IMR-90 (cell line): ENCODE measurements around the gene IGF1R. TPM values are rescaled to one million over a fixed set of nuclear protein-coding genes. Genes with fewer than 3 reads are reported as not detected.

ENCODE experiments used
- ATAC-seq: fragments of 200-7000 bp; cut with Tn5 transposase; 2 replicates; pipeline ENCODE4 v1.9.1; 2020; ENCODE audit warnings: low read depth, mild to moderate bottlenecking, moderate library complexity
- BruUV-seq: library from RNA; stranded (reverse); fragments of 400-500 nt; replicated peaks from 2 replicates; lab custom pipeline; 2021; lab: Mats Ljungman, UMichigan
- CTCF ChIA-PET: fragments of 300-600 bp; formaldehyde crosslinking; extraction: SDS; loops from one replicate; lab custom pipeline; 2021; ENCODE audit warnings: antibody characterized with exemption; lab: Yijun Ruan, JAX
- POLR2A ChIA-PET: fragments of 300-600 bp; sonication (Branson Sonifier 250); formaldehyde crosslinking; loops from one replicate; lab custom pipeline; 2022; ENCODE audit warnings: antibody characterized with exemption; ENCODE audit not compliant: unreplicated experiment; lab: Charles Lee
- DNase-seq: peaks from one replicate; pipeline ENCODE4 v3.0.0; 2013
- H2AFZ ChIP-seq: replicated peaks from 2 replicates; pipeline ENCODE3; 2013; ENCODE audit warnings: low read length, mild to moderate bottlenecking; ENCODE audit not compliant: poor library complexity
- H2AK5ac ChIP-seq: 2 replicates; pipeline ENCODE4 v1.6.1; 2013; ENCODE audit warnings: low read depth, low read length, inconsistent platforms
- H2AK9ac ChIP-seq: replicated peaks from 2 replicates; pipeline ENCODE3; 2013; ENCODE audit warnings: mild to moderate bottlenecking, low read depth, low read length, moderate library complexity; ENCODE audit not compliant: poor library complexity
- H2BK120ac ChIP-seq: 2 replicates; pipeline ENCODE4 v1.6.1; 2013; ENCODE audit warnings: low read depth, low read length, inconsistent platforms
- H2BK15ac ChIP-seq: 3 replicates; pipeline ENCODE4 v1.6.1; 2013; ENCODE audit warnings: low read depth, low read length, inconsistent platforms
- H2BK20ac ChIP-seq: 2 replicates; pipeline ENCODE4 v1.6.1; 2013; ENCODE audit warnings: low read depth, mild to moderate bottlenecking, inconsistent platforms, low read length, moderate library complexity
- H2BK5ac ChIP-seq: 2 replicates; pipeline ENCODE4 v1.6.1; 2013; ENCODE audit warnings: mild to moderate bottlenecking, low read depth, low read length, inconsistent platforms; ENCODE audit not compliant: poor library complexity, severe bottlenecking
- H3K14ac ChIP-seq: replicated peaks from 2 replicates; pipeline ENCODE4 v1.6.1; 2013; ENCODE audit warnings: low read depth, low read length, inconsistent platforms
- H3K18ac ChIP-seq: 2 replicates; pipeline ENCODE4 v1.6.1; 2013; ENCODE audit warnings: low read depth, low read length, control low read depth
- H3K23ac ChIP-seq: 2 replicates; pipeline ENCODE4 v1.6.1; 2013; ENCODE audit warnings: low read depth, low read length, inconsistent platforms
- H3K27ac ChIP-seq: 2 replicates; pipeline ENCODE4 v1.5.1; 2013; ENCODE audit warnings: mild to moderate bottlenecking, control low read depth, low read length; ENCODE audit not compliant: insufficient read depth
- H3K27me3 ChIP-seq: 2 replicates; pipeline ENCODE4 v1.6.1; 2013; ENCODE audit warnings: low read length; ENCODE audit not compliant: control insufficient read depth, insufficient read depth
- H3K36me3 ChIP-seq: 2 replicates; pipeline ENCODE4 v1.6.1; 2013; ENCODE audit warnings: low read length, mixed read lengths; ENCODE audit not compliant: control insufficient read depth, insufficient read depth
- H3K4ac ChIP-seq: 2 replicates; pipeline ENCODE4 v1.6.1; 2013; ENCODE audit warnings: low read depth, low read length, inconsistent platforms
- H3K4me1 ChIP-seq: 2 replicates; pipeline ENCODE4 v1.6.1; 2013; ENCODE audit warnings: low read length, mixed read lengths; ENCODE audit not compliant: control insufficient read depth, insufficient read depth
- H3K4me2 ChIP-seq: 2 replicates; pipeline ENCODE4 v1.6.1; 2013; ENCODE audit warnings: low read depth, mild to moderate bottlenecking, control low read depth, low read length, moderate library complexity
- H3K4me3 ChIP-seq: 2 replicates; pipeline ENCODE4 v1.5.1; 2013; ENCODE audit warnings: low read depth, mild to moderate bottlenecking, control low read depth, low read length, moderate library complexity; ENCODE audit not compliant: insufficient read depth
- H3K56ac ChIP-seq: 2 replicates; pipeline ENCODE4 v1.6.1; 2013; ENCODE audit warnings: low read length, inconsistent platforms; ENCODE audit not compliant: insufficient read depth; ENCODE audit errors: extremely low read depth
- H3K79me1 ChIP-seq, 2 experiments: 2 replicates each; pipeline ENCODE4 v1.6.1; 2013; ENCODE audit warnings: low read length in 2 of 2, inconsistent platforms in 1 of 2, low read depth in 1 of 2
- H3K9ac ChIP-seq: 2 replicates; pipeline ENCODE4 v1.6.1; 2013; ENCODE audit warnings: low read depth, low read length, control low read depth
- H3K9me1 ChIP-seq: 2 replicates; pipeline ENCODE4 v1.6.1; 2013; ENCODE audit warnings: low read length, inconsistent platforms; ENCODE audit not compliant: insufficient read depth
- H3K9me3 ChIP-seq: 2 replicates; pipeline ENCODE4 v1.6.1; 2013; ENCODE audit warnings: low read length; ENCODE audit not compliant: control insufficient read depth, insufficient read depth
- H4K20me1 ChIP-seq: 2 replicates; pipeline ENCODE4 v1.6.1; 2013; ENCODE audit warnings: low read length, inconsistent platforms; ENCODE audit not compliant: insufficient read depth
- H4K5ac ChIP-seq: 2 replicates; pipeline ENCODE4 v1.6.1; 2013; ENCODE audit warnings: mild to moderate bottlenecking, low read depth, low read length, control low read depth
- H4K8ac ChIP-seq, 2 experiments: 2 replicates each; pipeline ENCODE4 v1.6.1; 2013; ENCODE audit warnings: low read depth in 2 of 2, low read length in 2 of 2, control low read depth in 1 of 2, inconsistent platforms in 1 of 2
- H4K91ac ChIP-seq: 2 replicates; pipeline ENCODE4 v1.6.1; 2013; ENCODE audit warnings: low read depth, low read length, inconsistent platforms; ENCODE audit not compliant: insufficient read depth
- BHLHE40 ChIP-seq: fragments of 150-350 bp; IDR thresholded peaks from 2 replicates; pipeline ENCODE4 v1.6.1; 2016; ENCODE audit warnings: mild to moderate bottlenecking, low read depth, low read length
- CEBPB ChIP-seq: IDR thresholded peaks from 2 replicates; pipeline ENCODE4 v1.6.1; 2012; ENCODE audit warnings: low read depth, low read length, improper control_type of control experiment
- CHD1 ChIP-seq: IDR thresholded peaks from 2 replicates; pipeline ENCODE4 v1.6.1; 2012; ENCODE audit warnings: low read depth, low read length, improper control_type of control experiment
- FOS ChIP-seq: fragments of 150-350 bp; IDR thresholded peaks from 2 replicates; pipeline ENCODE4 v1.6.1; 2016; ENCODE audit warnings: low read depth, low read length
- MAFK ChIP-seq: IDR thresholded peaks from 2 replicates; pipeline ENCODE4 v1.6.1; 2012; ENCODE audit warnings: low read depth, low read length, improper control_type of control experiment
- MAZ ChIP-seq: IDR thresholded peaks from 2 replicates; pipeline ENCODE4 v1.6.1; 2012; ENCODE audit warnings: low read depth, mild to moderate bottlenecking, low read length, improper control_type of control experiment, moderate library complexity, borderline replicate concordance
- MXI1 ChIP-seq: IDR thresholded peaks from 2 replicates; pipeline ENCODE4 v1.6.1; 2012; ENCODE audit warnings: low read depth, mild to moderate bottlenecking, low read length, moderate library complexity, borderline replicate concordance
- NFE2L2 ChIP-seq: fragments of 150-350 bp; IDR thresholded peaks from 2 replicates; pipeline ENCODE4 v1.6.1; 2016; ENCODE audit warnings: low read depth, mild to moderate bottlenecking, low read length
- POLR2A ChIP-seq: IDR thresholded peaks from 2 replicates; pipeline ENCODE4 v1.6.1; 2012; ENCODE audit warnings: mild to moderate bottlenecking, low read depth, low read length
- RAD21 ChIP-seq: IDR thresholded peaks from 2 replicates; pipeline ENCODE4 v1.6.1; 2012; ENCODE audit warnings: low read length, improper control_type of control experiment
- RCOR1 ChIP-seq: IDR thresholded peaks from 2 replicates; pipeline ENCODE4 v1.6.1; 2012; ENCODE audit warnings: mild to moderate bottlenecking, low read length, improper control_type of control experiment; ENCODE audit not compliant: insufficient replicate concordance
- RFX5 ChIP-seq: IDR thresholded peaks from 2 replicates; pipeline ENCODE4 v1.8.0; 2012; ENCODE audit warnings: low read depth, mild to moderate bottlenecking, low read length, moderate library complexity
- SMC3 ChIP-seq: fragments of 150-350 bp; IDR thresholded peaks from 2 replicates; pipeline ENCODE4 v1.6.1; 2016; ENCODE audit warnings: low read depth, mild to moderate bottlenecking, antibody characterized with exemption, low read length, moderate library complexity
- dilution Hi-C: fragments of 300-500 bp; cut with HindIII; formaldehyde crosslinking; loops from one replicate; pipeline ENCODE4 v1.14.3; 2018; ENCODE audit warnings: low sequenced_read_pairs; ENCODE audit not compliant: unreplicated experiment
- in situ Hi-C: fragments of 300-500 bp; cut with MboI; formaldehyde crosslinking; loops from 3 replicates; pipeline ENCODE4 v1.14.3; 2019; ENCODE audit warnings: low sequenced_read_pairs, inconsistent platforms, mixed read lengths
- intact Hi-C: fragments of 100-400 bp; cut with micrococcal nuclease; formaldehyde crosslinking; loops from 2 replicates; pipeline ENCODE4 v1.10.0; 2022
- polyA plus RNA-seq, 3 experiments: library from polyadenylated mRNA; depleted of rRNA; stranded (reverse); fragments of >200 nt; gene quantifications; 2 replicates each; pipeline ENCODE4 v1.2.3, GENCODE V29; 2012; ENCODE audit warnings: low replicate concordance in 1 of 3
- total RNA-seq: library from RNA; depleted of rRNA; stranded (reverse); fragments of >200 nt; gene quantifications from 2 replicates; pipeline ENCODE4 v1.2.3, GENCODE V29; 2012
- TF ChIP-seq, protein P1 (sequence below): conservative IDR thresholded peaks from 2 replicates; pipeline ENCODE4 v1.5.1; 2012; ENCODE audit warnings: mild to moderate bottlenecking, low read depth, low read length, improper control_type of control experiment
- TF ChIP-seq, protein P2 (sequence below): fragments of 150-350 bp; IDR thresholded peaks from 2 replicates; pipeline ENCODE4 v1.6.1; 2017; ENCODE audit warnings: mild to moderate bottlenecking, antibody characterized with exemption, low read length, low read depth
- TF ChIP-seq, protein P3 (sequence below): fragments of 150-350 bp; IDR thresholded peaks from 2 replicates; pipeline ENCODE4 v1.6.1; 2016; ENCODE audit warnings: low read depth, mild to moderate bottlenecking, low read length, moderate library complexity, borderline replicate concordance

The IGF1R gene
- total and polyA plus RNA-seq, 2 of the 4 experiments (the other 2 are of a cell fraction), result 24.0 to 24.9 TPM

DNA sequence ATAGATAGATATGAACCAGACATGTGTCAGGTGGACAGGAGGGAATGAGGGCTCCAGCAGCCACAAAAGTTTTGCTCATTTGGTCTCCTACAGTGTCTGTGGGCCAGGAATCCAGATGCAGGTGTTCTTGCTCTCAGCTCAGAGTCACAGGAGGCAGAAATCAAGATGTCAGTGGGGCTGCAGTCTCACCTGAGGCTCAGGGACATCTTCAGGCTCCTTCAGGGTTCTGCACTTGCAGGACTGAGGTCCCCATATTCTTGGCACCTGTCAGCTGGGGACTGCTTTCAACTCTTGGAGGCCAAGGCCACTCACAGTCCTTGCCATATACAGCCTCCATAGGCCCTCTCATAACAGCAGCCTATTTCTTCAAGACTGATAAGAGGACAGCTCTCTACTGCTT is 301.9 kb downstream of the IGF1R start:
- peaks cover 29% of the 10 kb centered on the region for H3K9me1 ChIP-seq
- H3K23ac ChIP-seq, result no peak overlapping the region
- H2BK5ac ChIP-seq, result no peak overlapping the region
- H2BK120ac ChIP-seq, result no peak overlapping the region
- H3K36me3 ChIP-seq, result peaks cover 63% of the 10 kb centered on the region
- no peaks in the 10 kb centered on the region for H3K9me3 ChIP-seq
- in situ Hi-C loops (no loop called here), intact Hi-C loops (no loop called here), dilution Hi-C loops (no loop called here)
- no TSS peak for BruUV-seq
- H3K79me1 ChIP-seq, result peaks cover 21 to 62% of the 10 kb centered on the region in 2 experiments
- H3K18ac ChIP-seq, result no peak overlapping the region
- H2AK5ac ChIP-seq, result no peak overlapping the region
- no peak overlapping the region for H3K4me3 ChIP-seq
- H2BK20ac ChIP-seq, result no peak overlapping the region
- H3K9ac ChIP-seq, result no peak overlapping the region
- no peak overlapping the region for H4K91ac ChIP-seq
- no peaks in the 10 kb centered on the region for H3K27me3 ChIP-seq
- H3K27ac ChIP-seq, result no peak overlapping the region
- H2AFZ ChIP-seq, result no peak overlapping the region
- H2BK15ac ChIP-seq, result no peak overlapping the region
- H4K20me1 ChIP-seq, result no peaks in the 10 kb centered on the region
- no peak overlapping the region for H4K5ac ChIP-seq
- H3K14ac ChIP-seq, result no peak overlapping the region
- H3K56ac ChIP-seq, result no peak overlapping the region
- no peak overlapping the region for H3K4me2 ChIP-seq
- TF ChIP-seq NFE2L2 (no peak), BHLHE40 (no peak), MAZ (no peak), MXI1 (no peak), MAFK (no peak), RAD21 (no peak), RFX5 (no peak), POLR2A (no peak), SMC3 (no peak), CEBPB (no peak), CHD1 (no peak), FOS (no peak), RCOR1 (no peak)
- TF ChIP-seq, protein P1, sequence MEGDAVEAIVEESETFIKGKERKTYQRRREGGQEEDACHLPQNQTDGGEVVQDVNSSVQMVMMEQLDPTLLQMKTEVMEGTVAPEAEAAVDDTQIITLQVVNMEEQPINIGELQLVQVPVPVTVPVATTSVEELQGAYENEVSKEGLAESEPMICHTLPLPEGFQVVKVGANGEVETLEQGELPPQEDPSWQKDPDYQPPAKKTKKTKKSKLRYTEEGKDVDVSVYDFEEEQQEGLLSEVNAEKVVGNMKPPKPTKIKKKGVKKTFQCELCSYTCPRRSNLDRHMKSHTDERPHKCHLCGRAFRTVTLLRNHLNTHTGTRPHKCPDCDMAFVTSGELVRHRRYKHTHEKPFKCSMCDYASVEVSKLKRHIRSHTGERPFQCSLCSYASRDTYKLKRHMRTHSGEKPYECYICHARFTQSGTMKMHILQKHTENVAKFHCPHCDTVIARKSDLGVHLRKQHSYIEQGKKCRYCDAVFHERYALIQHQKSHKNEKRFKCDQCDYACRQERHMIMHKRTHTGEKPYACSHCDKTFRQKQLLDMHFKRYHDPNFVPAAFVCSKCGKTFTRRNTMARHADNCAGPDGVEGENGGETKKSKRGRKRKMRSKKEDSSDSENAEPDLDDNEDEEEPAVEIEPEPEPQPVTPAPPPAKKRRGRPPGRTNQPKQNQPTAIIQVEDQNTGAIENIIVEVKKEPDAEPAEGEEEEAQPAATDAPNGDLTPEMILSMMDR, result no peak
- TF ChIP-seq, protein P2, sequence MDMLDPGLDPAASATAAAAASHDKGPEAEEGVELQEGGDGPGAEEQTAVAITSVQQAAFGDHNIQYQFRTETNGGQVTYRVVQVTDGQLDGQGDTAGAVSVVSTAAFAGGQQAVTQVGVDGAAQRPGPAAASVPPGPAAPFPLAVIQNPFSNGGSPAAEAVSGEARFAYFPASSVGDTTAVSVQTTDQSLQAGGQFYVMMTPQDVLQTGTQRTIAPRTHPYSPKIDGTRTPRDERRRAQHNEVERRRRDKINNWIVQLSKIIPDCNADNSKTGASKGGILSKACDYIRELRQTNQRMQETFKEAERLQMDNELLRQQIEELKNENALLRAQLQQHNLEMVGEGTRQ, result no peak
- TF ChIP-seq, protein P3, sequence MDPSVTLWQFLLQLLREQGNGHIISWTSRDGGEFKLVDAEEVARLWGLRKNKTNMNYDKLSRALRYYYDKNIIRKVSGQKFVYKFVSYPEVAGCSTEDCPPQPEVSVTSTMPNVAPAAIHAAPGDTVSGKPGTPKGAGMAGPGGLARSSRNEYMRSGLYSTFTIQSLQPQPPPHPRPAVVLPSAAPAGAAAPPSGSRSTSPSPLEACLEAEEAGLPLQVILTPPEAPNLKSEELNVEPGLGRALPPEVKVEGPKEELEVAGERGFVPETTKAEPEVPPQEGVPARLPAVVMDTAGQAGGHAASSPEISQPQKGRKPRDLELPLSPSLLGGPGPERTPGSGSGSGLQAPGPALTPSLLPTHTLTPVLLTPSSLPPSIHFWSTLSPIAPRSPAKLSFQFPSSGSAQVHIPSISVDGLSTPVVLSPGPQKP, result no peak
- ChIA-PET POLR2A (no interaction called here), CTCF (interaction anchor here (0.5 to 0.9 kb wide), 3 partner anchors 9 to 295 kb away, joined by 3 to 7 read pairs (median 3); no protein-coding TSS in a partner anchor)
- peaks cover 30% of the 10 kb centered on the region for H3K4me1 ChIP-seq
- no peak overlapping the region for H4K8ac ChIP-seq
- H3K4ac ChIP-seq, result no peak overlapping the region
- DNase-seq (no peak), ATAC-seq (no peak)
- H2AK9ac ChIP-seq, result no peak overlapping the region
